ENCODE measurements around the gene ATXN10.
"Not testable (repeated sequence)": the region's sequence is repeated elsewhere in the genome, so short reads cannot be mapped to it uniquely, and the experiment has no call there.

The ATXN10 gene

DNA sequence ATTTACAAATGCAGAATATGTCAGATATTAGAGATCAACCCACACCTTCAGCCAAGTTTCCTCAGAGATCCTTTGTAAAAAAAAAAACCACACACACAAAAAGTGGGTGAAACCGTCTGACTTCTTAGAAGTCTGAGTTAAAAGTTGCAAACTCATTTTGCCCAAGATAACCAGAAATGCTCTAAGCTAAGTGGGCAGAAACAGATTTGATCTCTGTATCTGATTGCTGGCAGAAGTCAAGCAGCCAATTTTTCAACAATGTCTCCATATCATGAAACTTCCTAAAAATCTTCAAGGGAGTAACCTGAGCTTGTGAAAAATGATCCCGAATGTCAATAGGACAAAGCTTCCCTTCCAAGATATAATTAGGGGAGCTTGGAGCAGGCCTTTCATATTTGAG, 28.6 kb upstream of the ATXN10 start:
- DNase-seq (ENCODE audit: extremely low read depth in 1 of 2, low read depth in 1 of 2): no peak

DNA sequence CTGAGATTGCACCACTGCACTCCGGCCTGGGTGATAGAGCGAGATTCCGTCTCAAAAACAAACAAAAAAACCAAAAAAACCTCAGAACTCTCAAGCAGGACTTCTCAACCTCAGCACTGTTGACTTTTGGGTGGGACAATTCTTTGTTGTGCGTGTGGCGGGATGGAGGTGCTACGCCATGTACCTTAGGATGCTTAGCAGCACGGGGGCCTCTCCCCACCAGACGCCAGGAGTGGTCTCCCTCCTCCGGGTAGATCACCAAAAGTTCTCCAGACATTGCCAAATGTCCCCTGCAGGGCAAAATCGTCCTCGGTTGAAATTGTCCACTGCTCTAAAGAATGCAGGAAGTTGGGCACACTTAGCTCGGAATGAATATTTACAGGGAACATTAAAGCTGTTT, 26.9 kb upstream of the ATXN10 start:
- DNase-seq (ENCODE audit: extremely low read depth in 1 of 2, low read depth in 1 of 2): no peak

DNA sequence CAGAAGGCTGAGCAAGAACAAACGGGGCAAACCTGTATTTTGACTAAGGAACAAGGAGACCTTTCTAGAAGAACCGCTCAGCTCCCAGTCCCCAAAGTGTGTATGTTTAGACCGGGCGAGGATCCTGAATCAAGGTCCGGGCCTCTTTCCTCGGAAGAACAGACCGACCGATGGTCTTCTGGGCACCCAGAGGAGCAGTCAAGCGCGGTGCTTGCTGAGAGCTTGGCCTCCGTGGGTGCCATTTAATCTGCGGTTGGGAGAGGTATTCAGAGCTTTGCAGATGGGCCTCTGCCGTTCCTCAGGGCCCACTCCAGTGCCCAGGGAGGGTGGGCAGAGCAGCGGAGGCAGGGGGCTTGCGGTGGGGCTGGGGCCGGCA, 26.5 kb upstream of the ATXN10 start:
- no peak for DNase-seq (ENCODE audit: extremely low read depth in 1 of 2, low read depth in 1 of 2)

DNA sequence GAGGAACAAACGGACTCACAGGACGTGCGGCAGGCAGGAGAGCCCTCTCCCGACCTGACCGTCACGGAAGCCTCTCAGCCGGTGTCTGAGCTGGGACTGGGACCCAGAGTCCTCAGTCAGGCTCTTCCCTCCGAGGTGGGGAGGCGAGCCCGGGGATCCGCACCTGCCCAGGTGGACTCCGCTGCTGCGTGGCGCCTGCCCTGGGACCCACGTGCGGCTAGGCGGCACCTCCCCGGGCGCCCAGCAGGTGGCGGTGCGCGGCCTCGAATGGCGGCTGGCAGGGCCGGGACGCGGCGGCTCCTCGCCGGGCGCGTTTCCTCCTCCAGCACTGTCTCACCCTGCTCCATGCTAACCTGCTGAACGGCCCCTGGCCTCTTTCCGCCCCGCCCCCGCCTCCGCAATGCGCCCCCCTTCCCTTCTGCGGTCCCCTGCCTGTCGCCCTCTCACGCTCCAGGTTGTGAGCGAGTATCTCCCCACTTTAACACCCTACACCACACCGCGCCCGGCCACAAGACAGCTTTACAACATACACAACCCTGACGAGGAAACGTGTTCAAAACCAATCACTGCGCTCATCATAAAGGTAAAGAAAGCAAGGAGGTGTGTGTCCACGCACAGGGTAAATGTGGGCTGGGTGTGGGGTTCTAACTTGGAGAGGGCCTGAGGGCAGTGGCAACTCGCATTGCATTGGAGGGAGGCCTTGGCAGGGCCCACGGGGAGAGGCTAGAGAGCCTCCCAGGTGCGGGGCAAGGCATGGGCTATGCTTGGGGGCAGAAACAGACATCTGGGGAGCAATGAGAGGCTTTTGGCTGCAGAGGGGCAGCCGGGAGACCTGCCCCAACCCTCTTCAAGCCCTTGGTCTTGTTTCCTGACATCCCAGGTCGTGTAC, 25.9 kb upstream of the ATXN10 start:
- peak; percentile 40 to 70 for DNase-seq (ENCODE audit: extremely low read depth in 1 of 2, low read depth in 1 of 2)

DNA sequence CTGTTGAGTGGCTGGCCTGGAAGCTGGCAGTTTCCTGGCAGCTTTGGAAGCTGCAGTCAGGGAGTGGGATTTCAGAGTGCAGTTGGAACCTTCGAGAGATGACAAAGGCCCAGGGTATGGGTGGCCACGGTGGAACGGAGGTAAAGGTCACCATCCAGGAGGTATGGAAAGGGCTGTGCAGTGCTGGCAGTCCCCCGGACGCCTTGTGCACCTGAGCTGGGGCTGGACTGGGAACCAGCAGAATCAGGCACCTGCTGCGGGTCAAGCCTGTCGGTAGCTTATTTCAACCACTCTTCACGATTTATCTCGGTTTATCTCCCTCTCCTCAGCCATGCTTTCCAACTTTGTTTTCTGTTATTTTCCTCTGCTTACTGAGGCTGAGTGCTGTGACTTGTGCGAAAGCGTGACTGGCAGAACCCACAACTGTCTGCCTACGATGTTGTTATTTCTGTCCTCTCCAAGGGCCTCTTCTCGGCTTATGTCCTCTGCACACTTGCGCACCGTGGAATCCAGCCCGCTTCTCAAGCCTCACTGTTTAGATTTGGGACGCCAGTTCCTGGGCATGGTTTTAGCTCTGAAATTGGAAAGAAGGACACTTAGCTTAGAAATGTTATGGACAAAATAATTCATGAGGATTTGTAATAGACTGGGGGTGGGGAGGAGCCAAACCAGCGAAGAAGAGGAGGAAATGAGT, 24.0 kb upstream of the ATXN10 start:
- DNase-seq (ENCODE audit: extremely low read depth in 1 of 2, low read depth in 1 of 2): no peak

DNA sequence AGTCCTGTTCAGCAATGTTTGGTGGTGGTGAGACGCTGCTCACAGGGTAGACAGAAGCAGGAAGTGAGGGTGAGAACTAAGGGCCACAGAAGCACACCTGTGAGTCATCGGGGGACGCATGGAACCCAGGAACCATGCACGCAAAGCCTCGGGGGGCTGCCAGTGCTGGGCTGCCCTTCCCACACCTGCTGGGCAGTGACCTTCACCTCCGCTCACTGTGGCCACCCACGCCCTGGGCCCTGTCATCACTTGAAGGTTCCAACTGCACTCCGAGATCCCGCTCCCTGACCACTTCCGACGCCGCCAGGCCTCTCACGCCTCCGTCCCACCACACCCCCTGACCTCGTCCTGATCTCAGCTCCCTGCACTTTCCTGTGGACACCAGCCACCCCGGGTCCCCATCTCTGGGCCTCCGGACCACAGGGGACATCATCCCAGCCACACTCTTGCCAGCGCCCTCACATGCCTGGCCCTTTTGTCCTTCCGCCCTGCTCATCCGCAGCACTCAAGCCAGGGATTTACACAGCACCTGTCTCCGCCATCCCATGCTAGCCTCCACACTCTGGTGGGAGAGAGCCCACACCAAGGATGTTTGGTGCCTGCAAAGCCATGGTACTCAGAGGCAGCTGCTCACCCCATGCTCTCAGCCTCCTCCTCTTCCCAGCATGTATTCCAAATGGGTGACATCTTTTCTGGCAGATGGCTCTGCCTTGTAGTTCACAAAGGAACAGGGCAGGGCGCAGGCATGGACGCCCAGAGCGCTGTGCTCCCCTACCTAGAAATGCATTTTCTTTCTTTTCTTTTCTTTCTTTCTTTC, 23.1 kb upstream of the ATXN10 start:
- no peak for DNase-seq (ENCODE audit: extremely low read depth in 1 of 2, low read depth in 1 of 2)

DNA sequence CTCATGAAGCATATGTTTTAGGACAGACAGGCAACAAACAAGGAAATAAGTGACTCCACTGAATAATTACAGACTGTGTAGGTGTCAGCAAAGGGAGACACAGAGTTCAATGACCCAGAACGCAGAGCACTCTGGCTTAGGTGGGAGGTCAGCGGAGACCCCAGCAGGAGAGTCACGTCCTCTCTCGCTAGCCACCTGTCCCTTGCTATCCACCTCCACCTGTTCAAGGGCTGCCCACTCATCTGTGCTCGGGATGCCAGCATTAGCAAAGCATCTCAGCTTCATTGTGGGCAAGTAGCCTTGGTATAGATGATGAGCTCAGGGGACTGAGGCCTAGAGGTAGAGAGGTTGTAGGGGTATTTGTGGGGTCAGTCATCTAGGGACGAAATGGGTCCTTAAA, 21.8 kb upstream of the ATXN10 start:
- no peak for DNase-seq (ENCODE audit: extremely low read depth in 1 of 2, low read depth in 1 of 2)

DNA sequence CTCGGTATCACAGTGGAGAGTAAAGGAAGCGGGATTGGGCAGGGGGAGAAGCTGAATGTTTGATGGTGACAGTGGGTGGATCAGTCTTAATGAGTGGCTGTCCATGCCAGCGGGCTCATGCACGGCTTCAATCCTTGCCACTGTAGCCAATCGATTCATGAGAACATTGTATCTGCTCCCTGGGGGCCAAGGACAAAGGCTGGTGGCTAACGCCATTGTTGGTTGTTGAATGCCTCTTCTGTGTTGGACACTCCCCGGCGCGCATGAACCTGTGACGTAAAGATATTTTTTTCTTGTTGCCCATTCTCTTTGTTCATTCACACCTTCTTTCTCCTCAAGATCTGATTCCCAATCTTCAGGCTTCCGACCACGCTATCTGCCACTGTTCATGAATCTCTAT, 20.9 kb upstream of the ATXN10 start:
- no peak for DNase-seq (ENCODE audit: extremely low read depth in 1 of 2, low read depth in 1 of 2)

DNA sequence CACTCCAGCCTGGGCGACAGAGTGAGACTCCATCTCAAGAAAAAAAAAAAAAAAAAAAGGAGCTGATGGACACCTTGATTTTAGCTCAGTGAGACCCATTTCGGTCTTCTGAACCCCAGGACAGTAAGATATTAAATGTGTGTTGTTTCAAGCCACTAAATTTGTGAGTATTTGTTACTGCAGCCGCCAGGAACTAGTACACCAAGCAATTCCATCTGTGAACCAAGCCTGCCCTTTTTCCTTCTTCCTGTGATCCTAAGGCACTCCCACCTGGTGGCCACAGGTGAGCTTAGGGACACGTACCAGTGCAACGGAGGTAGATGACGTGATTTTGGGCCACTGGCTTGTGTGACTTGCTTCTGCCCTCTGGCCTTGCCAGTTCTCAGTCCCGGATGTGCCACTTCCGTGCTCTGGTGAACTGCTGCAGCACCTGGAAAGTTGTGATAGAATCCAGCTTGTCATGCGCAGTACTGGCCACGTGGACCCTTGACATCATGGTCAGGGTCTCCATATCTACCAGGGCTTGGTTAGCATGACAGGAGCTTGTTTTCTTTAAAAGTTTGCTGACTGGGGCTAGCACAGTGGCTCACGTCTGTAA, 19.6 kb upstream of the ATXN10 start:
- DNase-seq (ENCODE audit: extremely low read depth in 1 of 2, low read depth in 1 of 2): no peak

DNA sequence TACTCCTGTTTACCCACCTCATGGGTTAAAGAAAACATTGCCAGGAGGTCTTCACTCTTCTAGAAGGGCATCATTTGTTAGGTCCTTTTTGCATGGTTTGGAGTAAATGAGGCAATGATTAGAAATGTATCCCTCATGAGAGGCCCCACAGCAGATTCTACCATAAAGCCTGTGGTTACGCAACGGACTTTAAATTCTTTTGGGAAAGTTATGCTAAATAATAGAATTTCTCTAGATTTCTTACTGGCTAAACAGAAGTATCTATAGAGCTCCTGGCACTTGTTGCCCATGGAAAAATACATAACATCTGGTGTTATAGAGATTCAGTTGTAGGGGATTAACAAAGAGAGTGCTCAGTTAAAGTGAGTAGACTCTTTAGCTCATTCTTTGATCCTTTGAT, 15.1 kb upstream of the ATXN10 start:
- DNase-seq (ENCODE audit: extremely low read depth in 1 of 2, low read depth in 1 of 2): no peak

DNA sequence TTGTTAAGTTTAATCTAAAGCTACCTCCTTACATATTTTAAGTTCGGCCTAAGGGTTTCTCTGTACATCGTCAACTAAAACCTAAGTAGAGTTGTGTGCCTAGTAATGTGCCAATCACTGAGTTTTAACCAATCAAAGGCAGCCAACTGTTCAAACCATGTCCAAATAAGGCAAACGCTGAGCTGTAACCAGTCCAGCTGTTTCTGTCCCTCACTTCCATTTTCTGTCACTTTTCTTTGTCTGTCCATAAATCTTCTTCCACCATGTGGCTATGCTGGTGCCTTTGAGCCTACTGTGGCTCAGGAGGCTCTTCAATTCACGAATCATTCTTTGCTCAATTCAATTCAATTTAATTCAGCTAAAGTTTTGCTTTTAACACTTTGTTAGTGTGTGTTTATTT, 13.9 kb upstream of the ATXN10 start:
- DNase-seq (ENCODE audit: extremely low read depth in 1 of 2, low read depth in 1 of 2): no peak

DNA sequence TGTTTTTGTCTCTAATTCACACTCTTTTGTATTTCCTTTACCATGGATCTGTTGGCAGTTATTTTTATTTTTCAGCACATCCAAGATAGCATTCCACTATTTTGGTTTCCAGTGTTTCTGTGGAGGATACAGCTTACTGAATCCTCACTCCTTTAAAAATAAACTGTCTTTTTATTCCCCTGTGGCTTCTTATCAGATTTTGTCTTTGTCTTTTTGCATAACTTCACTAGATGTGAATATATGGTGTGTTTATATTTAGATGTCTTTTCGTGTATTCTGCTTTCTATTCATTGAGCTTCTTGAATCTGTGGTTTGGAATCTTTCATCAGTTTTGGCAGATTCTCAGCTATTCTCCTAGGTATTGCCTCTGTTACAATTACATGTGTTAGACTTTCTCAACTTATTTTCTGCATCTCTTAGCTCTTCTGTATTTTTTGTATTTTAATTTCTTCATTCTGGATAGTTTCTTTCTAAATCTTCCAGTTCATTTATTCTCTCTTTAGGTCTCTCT, 7.4 kb upstream of the ATXN10 start:
- DNase-seq (ENCODE audit: extremely low read depth in 1 of 2, low read depth in 1 of 2): no peak

DNA sequence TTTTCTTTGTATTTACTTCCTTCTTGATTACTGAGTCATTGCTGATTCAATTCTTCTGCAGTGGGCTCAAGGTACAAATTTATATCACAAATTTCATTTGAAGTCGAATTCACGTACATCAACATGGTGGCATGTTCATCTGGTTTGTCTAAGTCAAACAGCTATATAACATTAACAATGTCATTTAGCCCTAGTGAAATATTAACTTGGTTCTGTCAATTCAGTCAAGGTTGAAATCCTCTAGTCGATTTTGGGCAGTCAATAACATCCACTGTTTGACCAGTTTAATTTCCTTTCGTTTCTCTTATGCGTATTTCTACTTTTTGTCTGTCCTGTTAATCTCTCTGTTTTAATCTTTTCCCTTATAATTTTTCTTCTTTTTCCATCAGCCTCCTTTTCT, 4.1 kb upstream of the ATXN10 start:
- DNase-seq (ENCODE audit: extremely low read depth in 1 of 2, low read depth in 1 of 2): no peak

DNA sequence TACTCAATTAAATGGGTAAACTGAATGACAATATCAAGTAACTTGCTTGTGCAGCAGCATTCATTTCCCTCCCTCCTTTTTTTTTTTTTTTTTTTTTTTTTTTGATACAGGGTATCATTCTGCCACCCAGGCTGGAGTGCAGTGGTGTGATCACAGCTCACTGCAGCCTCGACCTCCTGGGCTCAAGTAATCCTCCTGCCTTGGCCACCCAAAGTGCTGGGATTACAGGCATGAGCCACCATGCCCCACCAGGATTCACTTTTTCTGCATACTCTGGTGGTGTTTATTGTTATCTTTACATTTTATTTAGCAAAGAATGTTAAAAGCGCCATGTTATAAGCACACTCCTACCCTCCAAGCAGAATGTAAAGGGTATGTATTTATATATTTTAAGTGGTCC, 1.3 kb upstream of the ATXN10 start:
- not testable (repeated sequence) for DNase-seq (ENCODE audit: extremely low read depth in 1 of 2, low read depth in 1 of 2)

DNA sequence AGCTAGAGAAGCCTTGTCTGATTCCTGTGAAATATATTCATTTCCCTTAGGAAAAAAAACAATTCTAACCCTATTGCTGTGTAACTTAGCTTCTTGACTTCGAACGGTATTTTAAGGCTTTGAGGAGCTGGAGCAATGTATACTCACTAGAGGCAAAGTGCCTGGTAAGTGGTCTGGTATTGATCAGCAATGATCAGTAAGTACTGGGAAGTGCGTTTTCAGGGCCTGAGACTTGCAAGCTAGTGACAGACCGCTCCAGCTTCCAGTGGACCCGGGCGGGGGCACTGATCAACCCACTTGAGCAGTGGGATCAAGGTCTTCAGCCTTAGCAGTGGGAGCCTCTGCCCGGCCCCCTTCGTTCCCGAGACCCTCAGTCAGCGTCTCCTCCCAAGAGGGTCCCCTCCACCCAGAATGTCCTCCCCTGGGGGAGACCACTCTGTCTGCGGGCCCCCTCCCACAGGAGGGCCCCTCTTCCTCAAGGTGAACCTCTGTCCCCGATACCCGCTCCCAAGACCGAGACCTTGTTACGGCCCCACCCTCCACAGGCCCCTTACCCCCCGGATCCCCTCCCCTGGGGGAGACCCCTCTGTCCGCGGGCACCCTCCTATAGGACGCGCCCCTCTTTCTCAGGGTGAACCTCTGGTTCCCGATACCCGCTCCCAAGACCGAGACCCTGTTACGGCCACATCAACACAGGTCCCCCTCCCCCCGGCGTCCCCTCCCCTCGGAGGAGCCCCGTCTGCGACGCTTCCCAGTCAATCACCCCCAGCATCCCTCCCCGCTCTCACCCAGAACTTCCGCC, 452 bp upstream of the ATXN10 start:
- DNase-seq (ENCODE audit: extremely low read depth in 1 of 2, low read depth in 1 of 2): no peak

DNA sequence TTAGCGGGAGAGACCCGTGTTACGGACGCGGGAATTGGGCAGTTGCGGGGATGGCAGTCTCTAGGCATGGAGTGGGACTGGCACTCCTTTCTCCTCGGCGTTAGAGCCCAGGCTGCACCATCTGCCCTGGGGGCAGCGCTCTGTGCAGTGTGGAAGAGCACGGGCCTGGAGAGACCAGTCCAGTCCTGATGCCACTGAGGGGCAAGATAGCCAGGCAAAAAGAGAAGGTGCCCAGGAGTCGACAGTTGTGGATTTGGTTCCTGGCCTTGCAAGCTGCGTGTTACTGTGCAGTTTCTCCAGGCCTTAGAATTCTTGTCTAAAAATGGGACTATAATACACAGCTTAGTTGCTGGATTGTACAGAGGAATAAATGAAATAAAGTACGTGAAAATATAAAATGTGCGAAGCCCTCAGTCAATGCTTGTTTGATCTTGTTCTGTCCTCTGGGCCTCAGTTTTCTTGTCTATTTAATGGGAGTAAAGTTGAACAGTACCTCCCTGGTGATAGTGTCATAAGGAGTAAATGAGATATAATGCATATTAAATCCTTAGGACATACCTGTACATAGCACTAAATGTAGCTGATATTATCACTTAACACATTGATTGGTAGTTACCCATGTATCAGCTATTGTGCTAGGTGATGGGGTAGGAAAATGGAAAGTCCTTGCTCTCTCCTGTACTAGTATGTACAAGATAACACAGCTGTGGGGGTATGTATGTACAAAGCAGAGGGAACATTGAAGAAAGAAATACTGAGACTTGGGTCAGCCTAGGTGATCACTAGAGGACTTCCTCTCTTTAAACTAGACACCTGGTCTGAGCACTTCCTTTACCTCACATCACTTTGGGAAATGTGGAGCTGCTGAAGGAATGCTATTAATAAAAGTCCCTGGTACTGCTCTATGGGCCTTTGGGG, 1.2 kb downstream of the ATXN10 start:
- DNase-seq (ENCODE audit: extremely low read depth in 1 of 2, low read depth in 1 of 2): no peak

DNA sequence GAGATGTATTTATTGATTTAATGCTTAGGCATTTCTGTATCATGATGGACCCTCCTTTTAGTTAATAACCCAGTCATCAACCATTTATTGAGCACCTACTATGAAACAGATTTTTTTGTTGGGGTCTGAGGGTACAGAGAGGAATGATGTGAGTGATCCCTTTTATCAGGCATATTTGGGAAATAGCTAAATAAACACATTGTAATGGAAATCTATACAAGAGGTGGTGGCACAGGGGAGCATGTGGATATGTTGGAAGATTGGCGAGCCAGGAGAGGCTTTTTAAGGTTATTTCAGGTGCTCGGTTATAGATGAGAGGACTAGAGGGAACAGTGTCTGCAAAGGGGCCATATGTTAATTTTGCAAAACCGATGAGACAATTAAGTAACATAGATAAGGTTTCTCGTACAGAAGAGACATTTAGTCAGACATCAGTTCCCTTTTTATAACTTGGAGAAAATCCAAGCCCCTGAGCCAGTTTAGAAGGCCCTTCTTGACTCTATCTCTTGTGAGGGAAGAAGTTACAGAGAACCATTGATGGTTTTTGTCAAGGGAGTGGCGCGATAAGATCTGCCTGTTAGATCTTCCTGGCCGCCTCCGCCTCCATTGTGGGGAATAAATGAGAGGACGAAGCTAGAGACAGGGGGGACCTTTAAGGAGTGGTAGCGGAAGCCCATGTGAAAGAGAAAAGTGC, 2.0 kb downstream of the ATXN10 start:
- DNase-seq (ENCODE audit: extremely low read depth in 1 of 2, low read depth in 1 of 2): no peak

DNA sequence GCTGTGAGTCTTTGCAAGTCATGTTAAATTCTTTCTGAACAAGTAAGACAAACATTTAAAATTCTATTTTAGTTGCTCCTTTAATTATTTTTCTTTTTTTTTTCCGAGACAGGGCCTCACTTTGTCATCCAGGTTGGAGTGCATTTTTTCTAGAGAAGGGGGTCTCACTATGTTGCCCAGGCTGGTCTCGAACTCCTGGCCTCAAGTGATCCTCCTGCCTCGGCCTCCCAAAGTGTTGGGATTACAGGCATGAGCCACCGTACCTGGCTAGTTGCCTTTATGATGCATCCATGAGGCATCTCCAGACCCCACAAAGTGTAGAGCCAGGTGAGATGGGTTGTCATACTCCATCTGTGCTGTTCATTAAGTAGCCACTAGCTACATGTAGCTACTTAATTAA, 4.4 kb downstream of the ATXN10 start:
- DNase-seq (ENCODE audit: extremely low read depth in 1 of 2, low read depth in 1 of 2): no peak

DNA sequence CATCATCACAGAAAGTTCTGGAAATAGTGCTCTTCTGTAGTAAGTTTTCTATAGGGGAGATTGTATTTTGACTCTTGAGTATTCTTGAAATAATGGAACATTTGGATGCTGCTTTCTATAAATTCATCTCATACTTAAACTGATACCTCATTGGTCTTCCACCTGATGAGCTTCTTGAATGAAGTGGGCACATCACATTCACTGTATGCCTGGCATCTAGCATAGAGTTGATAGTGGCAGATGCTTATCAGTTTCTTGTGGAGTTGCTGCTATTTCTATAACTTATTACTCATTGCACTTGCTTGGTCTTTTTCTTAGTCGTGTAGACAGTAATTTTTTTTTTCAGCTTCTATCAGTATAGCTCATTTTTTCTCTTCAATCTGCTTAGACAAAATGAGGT, 5.4 kb downstream of the ATXN10 start:
- DNase-seq (ENCODE audit: extremely low read depth in 1 of 2, low read depth in 1 of 2): no peak

Data from activated CD8-positive, alpha-beta memory T cell treated with anti-CD3 and anti-CD28 coated beads for 1 hour (primary cell).